GM19025 (cell line): ENCODE measurements around the gene TTC24.

Experiments used
- ATAC-seq: cut with Tn5 transposase; IDR thresholded peaks from one replicate; pipeline ENCODE4 v1.9.1; 2021; ENCODE audit warnings: mild to moderate bottlenecking, low read depth, moderate library complexity; ENCODE audit not compliant: unreplicated experiment

Gene TTC24

GRCh38 chr1:156632355-156632754, 52.8 kb downstream of the TTC24 start:
- ATAC-seq, result no peak
